Suprapubic skin (tissue), 3 donors: ENCODE results near the gene CRHR2.

Experiments
- EP300 ChIP-seq: sonication (generic); formaldehyde crosslinking; IDR thresholded peaks from one replicate; pipeline ENCODE4 v1.6.1; 2017; ENCODE audit warnings: antibody characterized with exemption
- TF ChIP-seq, protein P1 (sequence below), 2 donors: fragments of 200-600 bp in 1 of 2; fragments of 450-650 bp in 1 of 2; sonication (generic) in 1 of 2; IDR thresholded peaks; one replicate each; pipeline ENCODE4 v1.5.1; 2016 to 2019; ENCODE audit warnings: antibody characterized with exemption in 2 of 2, mild to moderate bottlenecking in 1 of 2, moderate library complexity in 1 of 2

DNA sequence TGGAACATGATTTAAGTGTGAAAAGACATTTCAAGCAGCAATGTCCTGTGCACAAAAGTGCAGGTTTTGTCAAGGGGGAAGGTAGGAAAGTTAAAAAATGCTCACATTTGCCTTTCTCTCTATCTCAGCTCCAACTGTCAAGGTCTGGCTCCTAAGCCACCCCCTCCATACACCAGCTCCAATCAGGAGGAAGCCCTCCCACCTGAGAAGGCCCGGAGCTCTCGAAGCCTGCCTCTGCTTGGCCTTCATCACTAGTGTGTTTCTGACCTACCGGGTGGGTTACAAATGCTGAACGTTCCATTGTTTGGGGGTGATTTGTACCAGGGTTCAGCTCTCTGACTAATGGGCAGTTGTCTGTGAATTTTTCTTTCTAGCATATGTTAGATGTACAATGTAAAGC lies 14.2 kb downstream of the CRHR2 start:
- no peak for TF ChIP-seq EP300
- TF ChIP-seq, protein P1, sequence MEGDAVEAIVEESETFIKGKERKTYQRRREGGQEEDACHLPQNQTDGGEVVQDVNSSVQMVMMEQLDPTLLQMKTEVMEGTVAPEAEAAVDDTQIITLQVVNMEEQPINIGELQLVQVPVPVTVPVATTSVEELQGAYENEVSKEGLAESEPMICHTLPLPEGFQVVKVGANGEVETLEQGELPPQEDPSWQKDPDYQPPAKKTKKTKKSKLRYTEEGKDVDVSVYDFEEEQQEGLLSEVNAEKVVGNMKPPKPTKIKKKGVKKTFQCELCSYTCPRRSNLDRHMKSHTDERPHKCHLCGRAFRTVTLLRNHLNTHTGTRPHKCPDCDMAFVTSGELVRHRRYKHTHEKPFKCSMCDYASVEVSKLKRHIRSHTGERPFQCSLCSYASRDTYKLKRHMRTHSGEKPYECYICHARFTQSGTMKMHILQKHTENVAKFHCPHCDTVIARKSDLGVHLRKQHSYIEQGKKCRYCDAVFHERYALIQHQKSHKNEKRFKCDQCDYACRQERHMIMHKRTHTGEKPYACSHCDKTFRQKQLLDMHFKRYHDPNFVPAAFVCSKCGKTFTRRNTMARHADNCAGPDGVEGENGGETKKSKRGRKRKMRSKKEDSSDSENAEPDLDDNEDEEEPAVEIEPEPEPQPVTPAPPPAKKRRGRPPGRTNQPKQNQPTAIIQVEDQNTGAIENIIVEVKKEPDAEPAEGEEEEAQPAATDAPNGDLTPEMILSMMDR (IDR thresholded peaks at IDR 0.05): no peak
